Neural cell (in vitro differentiated cells): ENCODE data around the gene ASPA.

ENCODE experiments used
- CTCF ChIP-seq: fragments of 450-650 bp; IDR thresholded peaks from 2 replicates; pipeline ENCODE4 v1.5.1; 2014; ENCODE audit warnings: antibody characterized with exemption, mild to moderate bottlenecking, moderate library complexity; ENCODE audit not compliant: poor library complexity, severe bottlenecking
- EZH2 ChIP-seq: fragments of 200-600, 300-800 bp; shearing (Covaris generic), sonication (generic); IDR thresholded peaks from 2 replicates; pipeline ENCODE4 v1.6.1; 2014; ENCODE audit warnings: antibody characterized with exemption, low read length, borderline replicate concordance, mild to moderate bottlenecking; ENCODE audit not compliant: insufficient read depth, poor library complexity, severe bottlenecking
- POLR2AphosphoS5 ChIP-seq: IDR thresholded peaks from 2 replicates; pipeline ENCODE4 v1.6.1; 2012
- SMC3 ChIP-seq: fragments of 450-650 bp; conservative IDR thresholded peaks from 2 replicates; pipeline ENCODE4 v1.6.1; 2014; ENCODE audit warnings: antibody characterized with exemption, mild to moderate bottlenecking, moderate library complexity; ENCODE audit not compliant: poor library complexity

- no peak for TF ChIP-seq CTCF
- no peak for TF ChIP-seq EZH2
- TF ChIP-seq SMC3: no peak
- TF ChIP-seq POLR2AphosphoS5: no peak
Measured at GRCh38 chr17:3531266-3532101, 55.7 kb downstream of the ASPA start.
